ENCODE data around the gene EEF1A2. TPM values are rescaled to one million over a fixed set of nuclear protein-coding genes. Genes with fewer than 3 reads are reported as not detected.
A peak's percentile ranks its signal among the peaks of the same experiment; 100 is the strongest.

The EEF1A2 gene
- total RNA-seq, 4 donors from 2014 or later = 0.75 to 5.0 (median 3.3) TPM

GRCh38 chr20:63501818-63502670 is 3.2 kb upstream of the EEF1A2 start:
- Histone ChIP-seq H3K4me3 (no peak overlapping the region), H3K4me1 (peaks cover 0 to 12% (median 8%) of the 10 kb centered on the region in 4 donors), H3K27me3 (peaks cover 94% of the 10 kb centered on the region), H3K36me3 (no peaks in the 10 kb centered on the region), H3K27ac (no peak overlapping the region), H3K9me3 (no peaks in the 10 kb centered on the region)
- intact Hi-C loops (cut with DNase I; ENCODE audit: low total_unique reads) = no loop called here
- in situ Hi-C loops (cut with MboI; ENCODE audit: low pct_ligation_motif_present in 1 of 4, low pct_unique_long_range_greater_than_20kb in 1 of 4, low sequenced_read_pairs in 3 of 4) = no loop called here
- no peak for TF ChIP-seq CTCF (IDR thresholded peaks at IDR 0.05)
- DNase-seq = no peak
- WGBS, 2 donors (ENCODE audit: low coverage in 1 of 2) = 16% methylated on average over 17 of the region's 26 CpGs; no CpG with 5 or more reads in 1 of the 2 donors

GRCh38 chr20:63500902-63501817 is 2.3 kb upstream of the EEF1A2 start:
- no peak for DNase-seq
- 71 to 80% methylated on average over 12 to 27 of the region's 27 CpGs for WGBS, 2 donors (ENCODE audit: low coverage in 1 of 2)
- Histone ChIP-seq H3K4me1 (peaks cover 0 to 16% (median 12%) of the 10 kb centered on the region in 4 donors), H3K4me3 (no peak overlapping the region), H3K27me3 (peaks cover 92% of the 10 kb centered on the region), H3K27ac (no peak overlapping the region), H3K36me3 (no peaks in the 10 kb centered on the region), H3K9me3 (no peaks in the 10 kb centered on the region)
- in situ Hi-C loops (cut with MboI; ENCODE audit: low pct_ligation_motif_present in 1 of 4, low pct_unique_long_range_greater_than_20kb in 1 of 4, low sequenced_read_pairs in 3 of 4) (no loop called here), intact Hi-C loops (cut with DNase I; ENCODE audit: low total_unique reads) (no loop called here)
- TF ChIP-seq POLR2A (IDR thresholded peaks at IDR 0.05) = no peak
- no peak for TF ChIP-seq CTCF (IDR thresholded peaks at IDR 0.05)
- TF ChIP-seq EP300 (IDR thresholded peaks at IDR 0.05; ENCODE audit: low read depth) = no peak
- TF ChIP-seq POLR2AphosphoS5 (IDR thresholded peaks at IDR 0.05) = no peak

DNA sequence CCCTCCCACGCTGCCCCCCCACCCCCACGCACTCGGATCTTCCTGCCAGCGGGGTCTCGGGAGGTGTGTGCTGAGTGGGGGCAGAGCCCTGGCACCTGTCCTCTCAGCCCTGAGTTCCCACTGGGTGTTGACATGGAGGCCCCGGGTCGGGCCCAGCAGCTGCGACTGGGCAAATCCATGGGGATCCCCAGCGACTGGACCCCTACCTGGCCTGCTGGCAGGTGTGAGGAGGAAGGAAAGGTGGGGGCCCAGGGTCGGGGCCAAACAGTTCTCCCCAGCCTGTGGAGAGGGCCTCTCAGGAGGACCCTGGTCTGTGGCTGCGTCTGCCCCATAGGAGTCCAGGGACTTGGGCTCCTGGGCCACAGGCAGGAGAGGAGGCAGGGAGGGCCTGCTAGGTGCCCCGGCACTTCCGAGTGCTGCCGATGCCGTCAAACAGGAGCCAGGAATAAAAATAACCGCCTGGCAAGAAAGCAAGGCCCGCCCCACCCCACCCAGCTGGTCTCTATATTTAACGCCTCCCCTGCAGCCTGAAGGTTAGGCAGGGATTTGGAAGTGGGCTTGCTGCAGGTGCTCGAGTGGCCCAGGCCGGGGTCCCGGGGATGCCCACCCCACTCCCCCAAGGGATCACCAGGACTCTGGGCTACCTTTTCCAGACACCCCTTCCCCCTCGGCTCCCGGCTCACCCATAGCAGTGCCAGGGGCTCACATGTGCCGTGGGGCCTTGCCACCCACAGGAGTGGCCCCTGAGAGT is 1.4 kb upstream of the EEF1A2 start:
- intact Hi-C loops (cut with DNase I; ENCODE audit: low total_unique reads) (no loop called here), in situ Hi-C loops (cut with MboI; ENCODE audit: low pct_ligation_motif_present in 1 of 4, low pct_unique_long_range_greater_than_20kb in 1 of 4, low sequenced_read_pairs in 3 of 4) (no loop called here)
- Histone ChIP-seq H3K9me3 (no peaks in the 10 kb centered on the region), H3K27me3 (peaks cover 84% of the 10 kb centered on the region), H3K36me3 (no peaks in the 10 kb centered on the region), H3K4me1 (peaks cover 0 to 19% (median 13%) of the 10 kb centered on the region in 4 donors), H3K27ac (no peak overlapping the region), H3K4me3 (no peak overlapping the region)
- no peak for DNase-seq
- WGBS, 2 donors (ENCODE audit: low coverage in 1 of 2) = 60 to 67% methylated on average over 1 to 24 of the region's 24 CpGs
- TF ChIP-seq EP300 (IDR thresholded peaks at IDR 0.05; ENCODE audit: low read depth) = no peak
- TF ChIP-seq POLR2AphosphoS5 (IDR thresholded peaks at IDR 0.05) = no peak

GRCh38 chr20:63499338-63499969 is 571 bp upstream of the EEF1A2 start:
- 22% methylated on average over 29 of the region's 48 CpGs; no CpG with 5 or more reads in 1 of the 2 donors for WGBS, 2 donors (ENCODE audit: low coverage in 1 of 2)
- H3K27me3 ChIP-seq = peaks cover 80% of the 10 kb centered on the region
- no peak overlapping the region for H3K27ac ChIP-seq
- in situ Hi-C loops (cut with MboI; ENCODE audit: low pct_ligation_motif_present in 1 of 4, low pct_unique_long_range_greater_than_20kb in 1 of 4, low sequenced_read_pairs in 3 of 4) = no loop called here
- no peaks in the 10 kb centered on the region for H3K9me3 ChIP-seq
- peak overlapping the region in 3 of 4 donors; percentile 19 to 44 (median 29) for H3K4me3 ChIP-seq
- H3K4me1 ChIP-seq = peaks cover 0 to 19% (median 13%) of the 10 kb centered on the region in 4 donors
- intact Hi-C loops (cut with DNase I; ENCODE audit: low total_unique reads) = no loop called here
- no peaks in the 10 kb centered on the region for H3K36me3 ChIP-seq
- TF ChIP-seq POLR2A (IDR thresholded peaks at IDR 0.05) (no peak), CTCF (IDR thresholded peaks at IDR 0.05) (no peak), POLR2AphosphoS5 (IDR thresholded peaks at IDR 0.05) (no peak), EP300 (IDR thresholded peaks at IDR 0.05; ENCODE audit: low read depth) (no peak)
- no peak for DNase-seq

Measured in transverse colon (tissue), 4 donors.